H1 (cell line): Measurements from ENCODE around the gene GCHFR. TPM values are rescaled to one million over a fixed set of nuclear protein-coding genes. Genes with fewer than 3 reads are reported as not detected.
A peak's percentile ranks its signal among the peaks of the same experiment; 100 is the strongest.

ENCODE experiments used
- CTCF ChIA-PET: fragments of 300-600 bp; sonication (Branson Sonifier 250); formaldehyde crosslinking; loops from one replicate; lab custom pipeline; 2021; ENCODE audit not compliant: partially characterized antibody; lab: Charles Lee
- POLR2A ChIA-PET: fragments of 300-600 bp; sonication (Branson Sonifier 250); formaldehyde crosslinking; loops from one replicate; lab custom pipeline; 2021; ENCODE audit warnings: inconsistent platforms; ENCODE audit not compliant: partially characterized antibody; lab: Charles Lee
- DNase-seq, 2 experiments: peaks; one replicate each; pipeline versions ENCODE4 v3.0.0 to v3.0.0-alpha.2; 2010 to 2022; ENCODE audit warnings: low spot score in 2 of 2, low read depth in 1 of 2, mixed read lengths in 1 of 2
- FAIRE-seq: peaks from 2 replicates; lab custom pipeline; 2011; peaks lifted over from hg19 to GRCh38; lab: Jason Lieb, UNC
- H2AFZ ChIP-seq: 2 replicates; pipeline ENCODE4 v1.8.1; 2012; ENCODE audit warnings: low read length, inconsistent platforms
- H2AK5ac ChIP-seq: 2 replicates; pipeline ENCODE4 v1.6.1; 2013; ENCODE audit warnings: low read depth, low read length
- H2BK120ac ChIP-seq: replicated peaks from 2 replicates; pipeline ENCODE3; 2013; ENCODE audit warnings: low read depth, low read length, inconsistent platforms
- H2BK12ac ChIP-seq: 2 replicates; pipeline ENCODE4 v1.6.1; 2013; ENCODE audit warnings: low read depth, low read length
- H2BK15ac ChIP-seq: 2 replicates; pipeline ENCODE4 v1.6.1; 2013; ENCODE audit warnings: low read length
- H2BK20ac ChIP-seq: 2 replicates; pipeline ENCODE4 v1.6.1; 2013; ENCODE audit warnings: low read length
- H2BK5ac ChIP-seq: 2 replicates; pipeline ENCODE4 v1.6.1; 2013; ENCODE audit warnings: low read depth, low read length
- H3K14ac ChIP-seq: 2 replicates; pipeline ENCODE4 v1.6.1; 2013; ENCODE audit warnings: inconsistent platforms; ENCODE audit not compliant: insufficient read length
- H3K18ac ChIP-seq: 2 replicates; pipeline ENCODE4 v1.6.1; 2013; ENCODE audit warnings: low read length; ENCODE audit errors: extremely low read depth
- H3K23ac ChIP-seq: 2 replicates; pipeline ENCODE4 v1.6.1; 2013; ENCODE audit warnings: inconsistent platforms; ENCODE audit not compliant: insufficient read length
- H3K23me2 ChIP-seq: 2 replicates; pipeline ENCODE4 v1.6.1; 2013; ENCODE audit warnings: low read depth, low read length
- H3K27ac ChIP-seq: 2 replicates; pipeline ENCODE4 v1.6.1; 2011; ENCODE audit warnings: low read depth, low read length, inconsistent platforms
- H3K27me3 ChIP-seq, 4 experiments: replicated peaks in 1 of 4; 1 replicate in 1 of 4; 2 replicates in 3 of 4; pipeline versions ENCODE4 v1.6.1 to v1.8.1; 2011 to 2013; ENCODE audit warnings: low read length in 3 of 4, mild to moderate bottlenecking in 3 of 4, inconsistent platforms in 2 of 4, mixed read lengths in 2 of 4, moderate library complexity in 1 of 4; ENCODE audit not compliant: control insufficient read depth in 3 of 4, insufficient read depth in 3 of 4; ENCODE audit errors: extremely low read depth in 1 of 4
- H3K36me3 ChIP-seq, 4 experiments: 2 replicates each; pipeline versions ENCODE4 v1.6.1 to v1.8.1; 2011 to 2013; ENCODE audit warnings: mild to moderate bottlenecking in 4 of 4, low read length in 3 of 4, moderate library complexity in 2 of 4, control low read depth in 1 of 4, inconsistent platforms in 1 of 4; ENCODE audit not compliant: insufficient read depth in 4 of 4, control insufficient read depth in 2 of 4
- H3K4ac ChIP-seq: replicated peaks from 2 replicates; pipeline ENCODE3; 2013; ENCODE audit warnings: low read length, low read depth, mixed read lengths, inconsistent platforms; ENCODE audit not compliant: insufficient read length
- H3K4me1 ChIP-seq, 4 experiments: replicated peaks in 1 of 4; 1 replicate in 1 of 4; 2 replicates in 3 of 4; pipeline versions ENCODE4 v1.6.1 to v1.8.1; 2011 to 2013; ENCODE audit warnings: low read length in 3 of 4, inconsistent platforms in 2 of 4, mixed read lengths in 1 of 4; ENCODE audit not compliant: insufficient read depth in 4 of 4, control insufficient read depth in 3 of 4
- H3K4me2 ChIP-seq, 2 experiments: 2 replicates each; pipeline versions ENCODE4 v1.6.1 to v1.8.1; 2011 to 2013; ENCODE audit warnings: low read depth in 2 of 2, low read length in 2 of 2, control low read depth in 1 of 2, inconsistent platforms in 1 of 2, mild to moderate bottlenecking in 1 of 2; ENCODE audit not compliant: insufficient read depth in 1 of 2
- H3K4me3 ChIP-seq, 4 experiments: fragments of 200-600, 300-600 bp in 1 of 4; sonication (generic), shearing (Covaris generic), sonication (Bioruptor Twin) in 1 of 4; 2 replicates each; pipeline versions ENCODE4 v1.5.1 to v1.8.1; 2011 to 2016; ENCODE audit warnings: low read length in 4 of 4, low read depth in 3 of 4, control low read depth in 2 of 4, inconsistent platforms in 2 of 4, mild to moderate bottlenecking in 2 of 4, mixed read lengths in 1 of 4, moderate library complexity in 1 of 4; ENCODE audit not compliant: insufficient read depth in 2 of 4; ENCODE audit errors: extremely low read depth in 1 of 4
- H3K56ac ChIP-seq: replicated peaks from 2 replicates; pipeline ENCODE3; 2013; ENCODE audit warnings: low read depth, mild to moderate bottlenecking, mixed read lengths, low read length, inconsistent platforms; ENCODE audit not compliant: insufficient read length
- H3K79me1 ChIP-seq: 2 replicates; pipeline ENCODE4 v1.6.1; 2013; ENCODE audit warnings: low read depth, low read length, control low read depth
- H3K79me2 ChIP-seq, 2 experiments: 2 replicates each; pipeline versions ENCODE4 v1.6.1 to v1.8.1; 2012 to 2013; ENCODE audit warnings: low read length in 2 of 2, mild to moderate bottlenecking in 2 of 2, inconsistent platforms in 1 of 2; ENCODE audit not compliant: insufficient read depth in 2 of 2, control insufficient read depth in 1 of 2
- H3K9ac ChIP-seq, 4 experiments: replicated peaks in 1 of 4; 1 replicate in 1 of 4; 2 replicates in 3 of 4; pipeline versions ENCODE4 v1.6.1 to v1.8.1; 2011 to 2013; ENCODE audit warnings: low read depth in 3 of 4, low read length in 3 of 4, control low read depth in 2 of 4, mild to moderate bottlenecking in 2 of 4, moderate library complexity in 2 of 4, inconsistent platforms in 1 of 4; ENCODE audit errors: extremely low read depth in 1 of 4
- H3K9me3 ChIP-seq, 2 experiments: 2 replicates each; pipeline versions ENCODE4 v1.6.1 to v1.8.1; 2012 to 2013; ENCODE audit warnings: mild to moderate bottlenecking in 2 of 2, moderate library complexity in 2 of 2, control low read depth in 1 of 2, inconsistent platforms in 1 of 2, low read depth in 1 of 2, low read length in 1 of 2, mixed read lengths in 1 of 2; ENCODE audit not compliant: insufficient read depth in 2 of 2
- H4K20me1 ChIP-seq, 2 experiments: replicated peaks in 1 of 2; 2 replicates each; pipeline versions ENCODE3 to v1.8.1; 2011 to 2013; ENCODE audit warnings: inconsistent platforms in 2 of 2, low read length in 2 of 2, mild to moderate bottlenecking in 1 of 2; ENCODE audit not compliant: insufficient read depth in 2 of 2, control insufficient read depth in 1 of 2
- H4K5ac ChIP-seq: 2 replicates; pipeline ENCODE4 v1.6.1; 2013; ENCODE audit warnings: low read length, low read depth, mixed read lengths, inconsistent platforms; ENCODE audit not compliant: insufficient read length
- H4K8ac ChIP-seq: 2 replicates; pipeline ENCODE4 v1.8.0; 2013; ENCODE audit warnings: mild to moderate bottlenecking, moderate library complexity, low read length, inconsistent platforms; ENCODE audit not compliant: insufficient read depth; ENCODE audit errors: extremely low read depth
- H4K91ac ChIP-seq: replicated peaks from 2 replicates; pipeline ENCODE3; 2013; ENCODE audit warnings: low read length, mixed read lengths, inconsistent platforms; ENCODE audit not compliant: insufficient read length
- BACH1 ChIP-seq: IDR thresholded peaks from 2 replicates; pipeline ENCODE4 v1.6.1; 2012; ENCODE audit warnings: low read length, improper control_type of control experiment
- CBX5 ChIP-seq: fragments of 300-800, 300-1000 bp; sonication (generic); IDR thresholded peaks from 2 replicates; pipeline ENCODE4 v1.7.1; 2016; ENCODE audit warnings: antibody characterized with exemption, low read length, low read depth
- CBX8 ChIP-seq: fragments of 300-800, 300-1000 bp; sonication (generic); IDR thresholded peaks from 2 replicates; pipeline ENCODE4 v1.7.1; 2016; ENCODE audit warnings: low read depth, low read length, borderline replicate concordance
- CEBPB ChIP-seq: IDR thresholded peaks from 2 replicates; pipeline ENCODE4 v1.6.1; 2012; ENCODE audit warnings: low read depth, low read length
- KDM1A ChIP-seq: fragments of 200-600, 300-600 bp; sonication (generic); IDR thresholded peaks from 2 replicates; pipeline ENCODE4 v1.7.1; 2016; ENCODE audit warnings: mild to moderate bottlenecking, low read length, borderline replicate concordance
- RAD21 ChIP-seq, 2 experiments: IDR thresholded peaks in 1 of 2; conservative IDR thresholded peaks in 1 of 2; 2 replicates each; pipeline ENCODE4 v1.6.1; 2011; ENCODE audit warnings: low read depth in 2 of 2, low read length in 2 of 2, improper control_type of control experiment in 1 of 2, inconsistent platforms in 1 of 2, mild to moderate bottlenecking in 1 of 2, moderate library complexity in 1 of 2
- RBBP5 ChIP-seq: IDR thresholded peaks from 2 replicates; pipeline ENCODE4 v1.7.1; 2012; ENCODE audit warnings: low read depth, mild to moderate bottlenecking, inconsistent platforms, low read length, moderate library complexity, borderline replicate concordance
- RNF2 ChIP-seq: fragments of 200-900, 300-1000 bp; sonication (generic); IDR thresholded peaks from 2 replicates; pipeline ENCODE4 v1.7.1; 2016; ENCODE audit warnings: borderline replicate concordance, low read depth, mild to moderate bottlenecking, antibody characterized with exemption, low read length; ENCODE audit not compliant: poor library complexity, severe bottlenecking; ENCODE audit errors: missing control alignments
- RXRA ChIP-seq: IDR thresholded peaks from 2 replicates; pipeline ENCODE4 v1.6.1; 2011; ENCODE audit warnings: low read depth, mild to moderate bottlenecking, low read length, moderate library complexity; ENCODE audit not compliant: insufficient read depth
- SAP30 ChIP-seq: fragments of 300-600 bp; sonication (generic); IDR thresholded peaks from 2 replicates; pipeline ENCODE4 v1.7.1; 2012; ENCODE audit warnings: low read length, moderate library complexity, mild to moderate bottlenecking, inconsistent platforms; ENCODE audit not compliant: insufficient read depth, insufficient replicate concordance
- TEAD4 ChIP-seq: IDR thresholded peaks from 2 replicates; pipeline ENCODE4 v1.6.1; 2012; ENCODE audit warnings: low read depth, low read length, inconsistent platforms, mixed read lengths
- WGBS, 2 experiments: shearing (Covaris generic) in 1 of 2; methylation state at CpG; one replicate each; pipeline versions ENCODE4 v1.1.6 to v1.1.7; 2013 to 2015; ENCODE audit warnings: low lambda C conversion rate in 2 of 2, mixed read lengths in 2 of 2, inconsistent platforms in 1 of 2, low coverage in 1 of 2, missing lambda C conversion rate in 1 of 2; ENCODE audit not compliant: insufficient replicate concordance in 2 of 2, insufficient coverage in 1 of 2, insufficient read length in 1 of 2; ENCODE audit errors: extremely low coverage in 1 of 2, missing lambda C conversion rate in 1 of 2; 5-methylcytosine and 5-hydroxymethylcytosine counted together
- polyA plus RNA-seq, 7 experiments: library from polyadenylated mRNA; depleted of rRNA in 3 of 7; stranded (reverse) in 5 of 7; unstranded in 2 of 7; fragments of >200 nt in 5 of 7; fragments of 200-250 nt in 2 of 7; gene quantifications; 1 replicate in 5 of 7; 2 replicates in 1 of 7; 4 replicates in 1 of 7; pipeline versions ENCODE4 v1.2.1 to v1.2.3, GENCODE V29; 2011 to 2013; ENCODE audit warnings: missing spikeins in 2 of 7, mixed read lengths in 2 of 7
- total RNA-seq: library from RNA; stranded (reverse); fragmentation: NEBNext Ultra II Directional; extraction: Animal tissue kit (Norgen Biotek cat#: 25700); gene quantifications from 2 replicates; pipeline ENCODE4 v1.2.1, GENCODE V29; 2021
- TF ChIP-seq, protein P1 (sequence below): IDR thresholded peaks from 2 replicates; pipeline ENCODE4 v1.6.1; 2011; ENCODE audit warnings: low read depth, mild to moderate bottlenecking, low read length; ENCODE audit not compliant: insufficient read depth

Gene GCHFR
- total and polyA plus RNA-seq, 2 of the 8 experiments (the other 6 are each of a cell fraction or from before 2014, with no cell fraction given): 25.9 to 81.5 TPM

DNA sequence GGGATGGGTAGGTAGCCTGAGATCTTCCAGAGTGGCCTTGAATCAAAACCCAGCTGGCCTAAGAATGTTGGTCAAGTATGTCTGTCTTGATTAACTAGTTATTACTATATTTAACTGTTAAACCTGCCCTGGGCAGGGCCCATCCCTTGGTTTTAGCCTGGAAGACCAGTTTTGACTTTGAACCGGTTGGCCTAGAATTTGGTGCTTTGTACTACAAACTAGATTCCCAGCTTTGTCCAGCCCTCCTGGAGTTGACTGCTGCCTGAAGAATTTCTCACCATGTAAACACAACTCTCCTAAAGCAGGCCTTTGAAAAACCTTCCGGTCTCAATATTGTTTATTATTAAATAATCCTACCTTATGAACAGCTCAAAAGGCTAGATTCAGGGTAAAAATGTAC lies 21.9 kb downstream of the GCHFR start:
- H4K8ac ChIP-seq: no peak overlapping the region
- H3K79me1 ChIP-seq: peaks cover 4% of the 10 kb centered on the region
- CTCF ChIA-PET: interaction anchor here (1.1 to 12.9 kb wide), 20 partner anchors 8 to 120 kb away, joined by 3 to 184 read pairs (median 6); partner anchors contain the start of genes C15orf62, GCHFR, RHOV and SPINT1
- no peaks in the 10 kb centered on the region; the same call in 1 of the 2 replicates for H3K23me2 ChIP-seq
- no peak overlapping the region; the same call in 1 of the 2 replicates for H2AK5ac ChIP-seq
- H4K5ac ChIP-seq: no peak overlapping the region
- H3K4ac ChIP-seq: no peak overlapping the region
- FAIRE-seq (no peak), DNase-seq (no peak)
- WGBS, 2 experiments: 94% methylated on average over 2 of the region's 2 CpGs; no CpG with 5 or more reads in 1 of the 2 experiments
- H3K56ac ChIP-seq: no peak overlapping the region
- no peak overlapping the region for H3K4me2 ChIP-seq
- no peaks in the 10 kb centered on the region for H3K27me3 ChIP-seq
- peaks cover 19 to 38% (median 20%) of the 10 kb centered on the region in 4 experiments for H3K4me1 ChIP-seq
- no peak overlapping the region for H2BK20ac ChIP-seq
- H3K79me2 ChIP-seq: peaks cover 0 to 14% of the 10 kb centered on the region in 2 experiments; a peak in 3 of 4 replicates
- no peak overlapping the region for H3K4me3 ChIP-seq
- no peak overlapping the region for H4K91ac ChIP-seq
- TF ChIP-seq RBBP5 (no peak), RXRA (no peak), BACH1 (no peak), SAP30 (no peak), CEBPB (no peak), RNF2 (no peak), CBX5 (no peak), TEAD4 (no peak), KDM1A (no peak), RAD21 (IDR thresholded peaks at IDR 0.05 in 1 of 2, conservative IDR thresholded peaks at IDR 0.05 in 1 of 2; ENCODE audit: low read depth in 2 of 2, low read length in 2 of 2) (no peak), CBX8 (no peak)
- TF ChIP-seq, protein P1, sequence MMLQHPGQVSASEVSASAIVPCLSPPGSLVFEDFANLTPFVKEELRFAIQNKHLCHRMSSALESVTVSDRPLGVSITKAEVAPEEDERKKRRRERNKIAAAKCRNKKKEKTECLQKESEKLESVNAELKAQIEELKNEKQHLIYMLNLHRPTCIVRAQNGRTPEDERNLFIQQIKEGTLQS: no peak
- TF ChIP-seq, all 59 proteins: peak for 0
- H2BK12ac ChIP-seq: peak overlapping the region; percentile 90; the same call in 1 of the 2 replicates
- H3K18ac ChIP-seq: no peak overlapping the region
- H3K9ac ChIP-seq: no peak overlapping the region
- H3K27ac ChIP-seq: no peak overlapping the region; the same call in 1 of the 2 replicates
- no peaks in the 10 kb centered on the region for H3K36me3 ChIP-seq
- no peak overlapping the region for H3K23ac ChIP-seq
- POLR2A ChIA-PET: interaction anchor here (0.6 to 2.7 kb wide), 9 partner anchors 9 to 167 kb away, joined by 3 to 9 read pairs (median 4); partner anchors contain the start of genes C15orf62, CHAC1, DLL4 and DNAJC17
- no peak overlapping the region for H2AFZ ChIP-seq
- no peak overlapping the region for H3K14ac ChIP-seq
- no peak overlapping the region for H2BK15ac ChIP-seq
- peaks cover 2 to 7% of the 10 kb centered on the region in 2 experiments for H4K20me1 ChIP-seq
- no peak overlapping the region for H2BK120ac ChIP-seq
- H2BK5ac ChIP-seq: no peak overlapping the region
- H3K9me3 ChIP-seq: no peaks in the 10 kb centered on the region
